Neural cell (in vitro differentiated cells): Measurements from ENCODE around the gene LMOD3.

Source experiments
- EP300 ChIP-seq: fragments of 450-650 bp; conservative IDR thresholded peaks from 2 replicates; pipeline ENCODE4 v1.6.1; 2014; ENCODE audit warnings: antibody characterized with exemption, mild to moderate bottlenecking, moderate library complexity; ENCODE audit not compliant: poor library complexity, severe bottlenecking
- EZH2 ChIP-seq: fragments of 200-600, 300-800 bp; shearing (Covaris generic), sonication (generic); IDR thresholded peaks from 2 replicates; pipeline ENCODE4 v1.6.1; 2014; ENCODE audit warnings: antibody characterized with exemption, low read length, borderline replicate concordance, mild to moderate bottlenecking; ENCODE audit not compliant: insufficient read depth, poor library complexity, severe bottlenecking
- POLR2AphosphoS5 ChIP-seq: IDR thresholded peaks from 2 replicates; pipeline ENCODE4 v1.6.1; 2012
- RAD21 ChIP-seq: fragments of 450-650 bp; conservative IDR thresholded peaks from 2 replicates; pipeline ENCODE4 v1.6.1; 2014; ENCODE audit warnings: antibody characterized with exemption, mild to moderate bottlenecking, moderate library complexity
- TAF1 ChIP-seq: IDR thresholded peaks from 2 replicates; pipeline ENCODE4 v1.6.1; 2012; ENCODE audit warnings: low read depth
- TF ChIP-seq, protein P1 (sequence below): fragments of 450-650 bp; IDR thresholded peaks from 2 replicates; pipeline ENCODE4 v1.5.1; 2014; ENCODE audit warnings: antibody characterized with exemption, mild to moderate bottlenecking, moderate library complexity; ENCODE audit not compliant: poor library complexity, severe bottlenecking
- TF ChIP-seq, protein P2 (sequence below): IDR thresholded peaks from 2 replicates; pipeline ENCODE4 v1.6.1; 2012; ENCODE audit warnings: borderline replicate concordance

DNA sequence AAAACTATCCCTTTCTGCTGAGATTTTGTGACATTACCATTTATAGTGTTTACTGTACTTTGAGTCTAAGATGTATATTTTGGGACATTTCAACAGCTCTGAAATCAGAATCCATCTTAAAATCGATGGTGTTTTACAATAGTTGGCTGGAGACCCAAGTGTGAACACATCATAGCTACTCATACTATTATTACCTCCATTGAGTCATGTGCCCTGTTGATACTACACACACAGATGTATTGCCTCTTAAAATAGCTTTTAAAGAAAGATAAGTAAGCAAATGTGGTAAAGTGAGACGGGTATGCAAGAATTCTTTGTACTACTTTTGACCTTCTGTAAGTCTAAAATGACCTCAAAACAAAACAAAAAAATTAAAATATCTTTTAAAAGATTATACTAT lies 6.7 kb downstream of the LMOD3 start:
- TF ChIP-seq, protein P1, sequence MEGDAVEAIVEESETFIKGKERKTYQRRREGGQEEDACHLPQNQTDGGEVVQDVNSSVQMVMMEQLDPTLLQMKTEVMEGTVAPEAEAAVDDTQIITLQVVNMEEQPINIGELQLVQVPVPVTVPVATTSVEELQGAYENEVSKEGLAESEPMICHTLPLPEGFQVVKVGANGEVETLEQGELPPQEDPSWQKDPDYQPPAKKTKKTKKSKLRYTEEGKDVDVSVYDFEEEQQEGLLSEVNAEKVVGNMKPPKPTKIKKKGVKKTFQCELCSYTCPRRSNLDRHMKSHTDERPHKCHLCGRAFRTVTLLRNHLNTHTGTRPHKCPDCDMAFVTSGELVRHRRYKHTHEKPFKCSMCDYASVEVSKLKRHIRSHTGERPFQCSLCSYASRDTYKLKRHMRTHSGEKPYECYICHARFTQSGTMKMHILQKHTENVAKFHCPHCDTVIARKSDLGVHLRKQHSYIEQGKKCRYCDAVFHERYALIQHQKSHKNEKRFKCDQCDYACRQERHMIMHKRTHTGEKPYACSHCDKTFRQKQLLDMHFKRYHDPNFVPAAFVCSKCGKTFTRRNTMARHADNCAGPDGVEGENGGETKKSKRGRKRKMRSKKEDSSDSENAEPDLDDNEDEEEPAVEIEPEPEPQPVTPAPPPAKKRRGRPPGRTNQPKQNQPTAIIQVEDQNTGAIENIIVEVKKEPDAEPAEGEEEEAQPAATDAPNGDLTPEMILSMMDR, result no peak
- TF ChIP-seq EP300 (no peak), POLR2AphosphoS5 (no peak), EZH2 (no peak), RAD21 (no peak), TAF1 (no peak)
- TF ChIP-seq, protein P2, sequence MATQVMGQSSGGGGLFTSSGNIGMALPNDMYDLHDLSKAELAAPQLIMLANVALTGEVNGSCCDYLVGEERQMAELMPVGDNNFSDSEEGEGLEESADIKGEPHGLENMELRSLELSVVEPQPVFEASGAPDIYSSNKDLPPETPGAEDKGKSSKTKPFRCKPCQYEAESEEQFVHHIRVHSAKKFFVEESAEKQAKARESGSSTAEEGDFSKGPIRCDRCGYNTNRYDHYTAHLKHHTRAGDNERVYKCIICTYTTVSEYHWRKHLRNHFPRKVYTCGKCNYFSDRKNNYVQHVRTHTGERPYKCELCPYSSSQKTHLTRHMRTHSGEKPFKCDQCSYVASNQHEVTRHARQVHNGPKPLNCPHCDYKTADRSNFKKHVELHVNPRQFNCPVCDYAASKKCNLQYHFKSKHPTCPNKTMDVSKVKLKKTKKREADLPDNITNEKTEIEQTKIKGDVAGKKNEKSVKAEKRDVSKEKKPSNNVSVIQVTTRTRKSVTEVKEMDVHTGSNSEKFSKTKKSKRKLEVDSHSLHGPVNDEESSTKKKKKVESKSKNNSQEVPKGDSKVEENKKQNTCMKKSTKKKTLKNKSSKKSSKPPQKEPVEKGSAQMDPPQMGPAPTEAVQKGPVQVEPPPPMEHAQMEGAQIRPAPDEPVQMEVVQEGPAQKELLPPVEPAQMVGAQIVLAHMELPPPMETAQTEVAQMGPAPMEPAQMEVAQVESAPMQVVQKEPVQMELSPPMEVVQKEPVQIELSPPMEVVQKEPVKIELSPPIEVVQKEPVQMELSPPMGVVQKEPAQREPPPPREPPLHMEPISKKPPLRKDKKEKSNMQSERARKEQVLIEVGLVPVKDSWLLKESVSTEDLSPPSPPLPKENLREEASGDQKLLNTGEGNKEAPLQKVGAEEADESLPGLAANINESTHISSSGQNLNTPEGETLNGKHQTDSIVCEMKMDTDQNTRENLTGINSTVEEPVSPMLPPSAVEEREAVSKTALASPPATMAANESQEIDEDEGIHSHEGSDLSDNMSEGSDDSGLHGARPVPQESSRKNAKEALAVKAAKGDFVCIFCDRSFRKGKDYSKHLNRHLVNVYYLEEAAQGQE, result no peak
